ENCODE results near the gene TNIP3. TPM values are rescaled to one million over a fixed set of nuclear protein-coding genes. Genes with fewer than 3 reads are reported as not detected.

Gene TNIP3
- total RNA-seq, 1 experiment from 2014 or later, result 1.9 TPM

DNA sequence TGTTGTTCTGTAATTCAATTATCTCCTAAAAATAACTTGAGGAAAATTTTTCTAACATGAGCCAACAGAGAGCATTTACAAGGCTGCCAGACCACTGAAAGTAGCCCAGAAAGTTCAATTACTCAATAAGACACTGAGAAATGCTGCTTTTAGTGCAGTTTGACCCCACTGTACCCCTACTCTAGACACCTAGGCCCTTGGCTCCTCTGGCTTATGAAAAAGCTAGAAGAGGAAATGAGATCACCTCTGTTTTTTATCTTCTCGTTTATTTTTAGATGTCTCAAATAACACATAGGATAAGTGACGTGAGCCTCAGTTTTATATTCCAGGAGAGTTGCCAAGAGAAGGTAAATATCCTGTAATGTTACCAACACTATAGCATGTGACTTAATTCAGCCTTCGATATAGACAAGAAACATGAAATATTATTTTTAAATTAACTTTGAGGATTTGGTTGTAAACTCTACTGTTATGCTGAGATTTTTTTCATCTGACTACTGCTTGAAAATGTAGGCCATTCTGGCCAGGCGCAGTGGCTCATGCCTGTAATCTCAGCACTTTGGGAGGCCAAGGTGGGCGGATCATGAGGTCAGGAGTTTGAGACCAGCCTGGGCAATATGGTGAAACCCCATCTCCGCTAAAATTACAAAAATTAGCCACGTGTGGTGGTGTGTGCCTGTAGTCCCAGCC lies 24.4 kb downstream of the TNIP3 start:
- peak; percentile 35 for DNase-seq (ENCODE audit: low spot score)

DNA sequence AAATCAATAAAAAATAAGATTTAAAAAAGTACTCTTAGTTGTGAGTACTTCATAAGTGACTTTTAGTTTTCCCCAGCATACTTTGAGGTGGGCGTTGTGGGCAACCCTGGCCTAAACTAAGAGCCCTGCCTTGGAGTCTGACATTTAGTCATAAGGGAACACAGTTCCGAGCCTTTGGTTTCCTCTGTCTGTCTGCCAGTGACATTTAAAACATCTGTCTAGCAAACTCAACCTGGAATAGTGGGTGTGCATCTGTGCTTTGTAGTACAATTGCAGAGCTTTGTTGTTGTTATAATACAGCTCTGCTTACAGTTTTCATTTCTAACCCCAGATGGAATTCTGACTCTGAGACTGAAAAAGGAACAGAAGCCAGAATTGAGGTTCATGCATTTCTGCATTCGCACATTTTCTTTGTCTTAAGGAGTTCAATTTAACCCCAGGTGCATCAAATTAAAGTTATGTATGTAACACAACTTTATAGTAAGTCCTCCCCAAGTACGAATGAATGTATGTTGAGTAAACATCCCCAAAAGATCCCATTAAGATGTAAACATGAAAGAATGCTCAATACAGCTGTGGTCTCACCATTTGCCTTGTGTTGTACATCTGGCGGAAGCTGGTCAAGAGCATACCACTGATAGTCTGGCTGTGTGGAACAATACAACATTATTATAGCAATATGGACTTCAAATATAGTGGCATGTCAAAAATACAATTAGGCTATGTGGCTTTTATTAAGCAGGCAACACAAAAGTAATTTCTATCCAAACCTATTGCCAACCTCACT lies 25.9 kb downstream of the TNIP3 start:
- DNase-seq (ENCODE audit: low spot score), result no peak

DNA sequence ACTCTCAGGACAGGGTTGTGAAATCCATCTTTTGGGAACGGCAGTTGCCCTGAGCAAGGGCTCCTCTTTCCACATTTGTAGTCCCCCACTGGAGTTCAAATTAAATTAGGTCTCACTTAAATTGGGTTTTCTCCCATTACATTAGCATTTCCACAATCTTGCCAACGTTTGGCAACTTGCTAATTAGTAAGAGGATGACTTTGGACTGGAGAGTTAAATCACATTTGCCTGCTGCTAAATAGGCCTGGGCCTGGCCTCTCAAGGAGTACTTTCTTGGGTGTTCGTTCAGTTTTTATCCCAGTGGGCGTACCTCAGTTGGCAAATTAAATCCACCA lies 33.8 kb downstream of the TNIP3 start:
- DNase-seq (ENCODE audit: low spot score), result no peak

- no peak for DNase-seq (ENCODE audit: low spot score)
These were observed 34.4 kb downstream of the TNIP3 start for GRCh38 chr4:121129606-121130325.

DNA sequence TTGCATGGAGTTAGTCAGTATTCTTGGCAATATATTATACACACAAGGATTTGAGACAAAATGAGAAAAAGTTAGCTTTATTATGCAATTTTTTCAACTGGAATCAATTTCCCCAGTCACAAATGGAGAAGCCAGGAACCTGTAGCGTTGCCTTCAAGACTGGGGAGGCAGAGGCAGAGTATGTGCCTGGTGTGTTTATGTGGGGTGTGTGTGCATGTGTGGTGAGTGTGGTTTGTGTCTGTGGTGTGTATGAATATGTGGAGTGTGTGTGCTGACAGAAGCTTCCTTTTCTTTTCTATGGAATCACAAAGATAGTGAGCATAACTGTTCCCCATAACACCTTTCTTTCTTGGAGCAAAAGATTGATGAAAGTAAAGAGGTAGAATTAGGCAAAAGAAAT lies 37.0 kb downstream of the TNIP3 start:
- DNase-seq (ENCODE audit: low spot score), result no peak

- DNase-seq (ENCODE audit: low spot score), result no peak
These were observed 37.6 kb downstream of the TNIP3 start for GRCh38 chr4:121126449-121127006.

- DNase-seq (ENCODE audit: low spot score), result no peak
These were observed 38.6 kb downstream of the TNIP3 start for GRCh38 chr4:121125498-121125885.

GRCh38 chr4:121122661-121123060 lies 41.5 kb downstream of the TNIP3 start:
- DNase-seq (ENCODE audit: low spot score), result peak; percentile 13

DNA sequence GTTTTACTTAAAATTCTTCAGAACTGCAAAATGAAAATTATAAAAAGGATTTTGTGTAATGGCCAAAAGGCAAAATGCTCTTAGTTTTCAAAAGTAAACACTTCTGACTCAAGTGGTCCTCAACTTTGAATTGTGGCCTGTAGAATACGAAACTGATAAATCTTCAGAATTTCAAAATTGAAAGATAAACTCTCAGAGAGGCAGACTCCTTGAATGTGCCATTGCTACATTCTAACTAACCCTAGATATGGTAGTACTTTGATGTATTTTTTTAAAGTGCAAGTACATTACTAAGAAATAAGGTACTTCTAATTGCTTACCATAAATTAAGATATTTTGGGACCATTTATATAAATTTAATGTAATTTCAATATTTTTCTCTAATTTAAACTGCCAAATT lies 44.4 kb downstream of the TNIP3 start:
- DNase-seq (ENCODE audit: low spot score), result no peak

DNA sequence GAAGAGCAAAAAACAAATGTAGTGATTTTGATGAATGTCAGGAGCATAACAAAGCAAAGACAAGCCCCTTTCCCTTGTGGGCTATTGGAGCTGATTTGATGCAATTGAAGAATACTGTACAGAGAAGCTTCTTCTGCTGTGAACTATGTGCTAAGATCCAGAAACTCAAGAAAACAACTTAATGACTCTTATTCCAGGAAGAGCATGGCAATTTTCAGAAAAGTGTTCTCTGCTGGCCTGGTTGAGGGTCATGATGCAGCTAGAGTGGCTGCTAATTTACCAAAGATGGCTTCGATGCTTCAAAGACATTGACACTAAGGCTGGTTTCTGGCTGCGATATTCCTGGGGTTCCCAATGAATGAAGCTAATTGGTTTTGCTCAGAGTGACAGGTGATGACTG lies 45.8 kb downstream of the TNIP3 start:
- DNase-seq (ENCODE audit: low spot score), result no peak

DNA sequence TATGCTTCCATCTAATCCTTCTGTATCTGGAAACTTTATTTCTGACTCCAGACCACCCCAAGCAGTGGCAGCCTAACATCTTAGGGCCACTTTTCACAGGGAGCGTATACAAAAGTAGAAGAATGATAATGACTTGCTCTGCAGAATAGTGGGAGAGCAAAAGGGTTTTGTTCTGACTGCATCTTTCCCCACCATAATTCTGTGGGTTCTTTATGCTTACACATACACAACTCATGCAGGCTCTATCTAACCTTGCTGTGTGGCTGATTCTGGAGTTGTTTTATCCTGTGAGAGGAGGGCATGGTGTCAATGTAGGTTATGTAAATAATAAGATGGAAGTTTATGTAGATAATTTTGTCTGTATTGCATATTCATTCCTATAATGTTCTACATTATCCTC lies 49.4 kb downstream of the TNIP3 start:
- DNase-seq (ENCODE audit: low spot score), result no peak

GRCh38 chr4:121112530-121112929 lies 51.6 kb downstream of the TNIP3 start:
- DNase-seq (ENCODE audit: low spot score), result peak; percentile 4

GRCh38 chr4:121108557-121108956 lies 55.6 kb downstream of the TNIP3 start:
- no peak for DNase-seq (ENCODE audit: low spot score)

DNA sequence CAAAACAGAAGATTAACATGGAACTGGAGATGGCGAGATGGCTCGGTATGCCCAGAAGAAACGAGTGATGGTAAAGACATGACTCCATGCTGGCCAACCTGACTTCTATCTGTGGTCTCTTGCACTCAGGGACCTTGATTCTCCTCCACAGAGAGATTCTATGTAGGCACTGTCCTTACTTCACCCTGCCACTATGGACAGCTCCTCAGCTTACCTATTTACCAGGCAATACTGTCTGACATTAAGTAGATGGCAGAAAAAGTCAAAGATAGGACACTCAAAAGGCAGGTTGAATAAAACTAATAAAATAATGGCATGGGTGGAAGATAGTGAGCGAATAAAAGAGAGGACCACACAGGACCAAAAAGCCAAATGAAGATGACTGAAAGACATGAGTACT lies 56.6 kb downstream of the TNIP3 start:
- no peak for DNase-seq (ENCODE audit: low spot score)

DNA sequence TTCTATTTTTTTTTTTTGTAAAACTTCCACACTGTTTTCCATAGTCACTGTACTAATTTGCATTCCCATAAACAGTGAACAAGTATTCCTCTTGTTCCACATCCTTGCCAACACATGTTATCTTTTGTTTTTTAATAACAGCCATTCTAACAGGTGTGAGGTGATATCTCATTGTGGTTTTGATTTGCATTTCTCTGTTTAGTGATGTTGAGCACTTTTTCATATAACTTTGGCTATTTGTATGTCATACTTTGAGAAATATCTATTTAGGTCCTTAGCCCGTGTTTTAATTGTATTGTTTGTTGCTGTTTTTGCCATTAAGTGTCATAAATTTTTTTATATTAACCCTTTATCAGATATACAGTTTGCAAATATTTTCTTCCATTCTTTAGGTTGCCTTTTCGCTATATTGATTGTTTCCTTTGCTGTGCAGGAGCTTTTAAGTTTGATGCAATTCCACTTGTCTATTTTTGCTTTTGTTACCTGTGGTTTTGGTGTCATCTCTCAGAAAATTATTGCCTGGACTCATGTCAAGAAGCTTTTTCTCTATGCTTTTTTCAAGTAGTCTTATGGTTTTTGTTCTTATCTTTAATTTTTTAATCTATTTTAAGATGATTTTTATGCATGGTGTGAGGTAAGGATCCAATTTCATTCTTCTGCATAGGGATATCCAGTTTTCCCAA lies 63.9 kb downstream of the TNIP3 start:
- DNase-seq (ENCODE audit: low spot score), result no peak

- no peak for DNase-seq (ENCODE audit: low spot score)
These were observed 65.9 kb downstream of the TNIP3 start for GRCh38 chr4:121098266-121098665.

DNA sequence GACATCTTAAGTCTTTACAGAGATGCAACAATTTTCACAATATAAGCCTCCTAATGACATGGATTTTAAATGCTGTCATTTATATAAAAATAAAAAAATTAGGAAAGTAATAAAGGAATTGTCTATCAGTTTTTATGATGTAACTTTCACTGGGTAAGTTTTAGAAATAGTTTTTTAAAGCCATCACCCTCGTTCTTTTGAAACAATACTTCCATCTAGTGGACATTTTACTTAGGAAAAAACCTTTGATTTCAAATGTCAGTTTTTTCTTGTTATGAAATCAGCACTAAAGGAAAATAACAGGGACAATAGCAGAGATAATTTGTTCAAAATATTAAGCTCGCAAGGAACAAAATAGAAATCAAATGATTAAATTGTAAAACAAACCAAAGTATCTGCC lies 67.5 kb downstream of the TNIP3 start:
- DNase-seq (ENCODE audit: low spot score), result peak; percentile 26

GRCh38 chr4:121096191-121096590 lies 67.9 kb downstream of the TNIP3 start:
- DNase-seq (ENCODE audit: low spot score), result no peak

- no peak for DNase-seq (ENCODE audit: low spot score)
These were observed 69.7 kb downstream of the TNIP3 start for GRCh38 chr4:121094297-121094966.

GRCh38 chr4:121093261-121093660 lies 70.9 kb downstream of the TNIP3 start:
- no peak for DNase-seq (ENCODE audit: low spot score)

DNA sequence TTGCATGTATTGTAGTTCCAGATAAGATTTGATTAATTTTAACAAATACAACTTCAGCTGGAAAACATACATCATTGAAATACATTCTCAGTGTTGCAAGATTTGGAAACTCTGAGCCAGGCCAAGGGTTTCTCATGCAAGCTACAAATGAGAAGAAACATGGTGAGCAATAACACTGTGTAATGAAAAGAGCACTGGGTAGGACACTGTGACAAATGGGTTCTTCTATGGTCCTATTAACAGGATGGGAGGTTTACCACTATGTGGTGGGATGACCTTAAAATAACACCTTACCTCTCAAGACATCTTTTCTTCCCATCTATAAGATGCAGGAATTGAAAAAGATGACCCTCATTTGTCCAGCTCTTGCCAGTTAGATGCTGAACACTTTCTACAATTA lies 72.2 kb downstream of the TNIP3 start:
- no peak for DNase-seq (ENCODE audit: low spot score)
